ENCODE measurements around the gene CYSTM1. TPM values are rescaled to one million over a fixed set of nuclear protein-coding genes. Genes with fewer than 3 reads are reported as not detected.

Gene CYSTM1
- total RNA-seq, 1 donor from 2014 or later = 67.0 TPM

Other genes with a start within 250 kb of the CYSTM1 start
- gene NRG2, start 131.9 kb upstream of the CYSTM1 start, total RNA-seq = 1.9 TPM
- 22.2 TPM for gene PURA, start 61.1 kb upstream of the CYSTM1 start, total RNA-seq
- 10.1 TPM for gene IGIP, start 49.3 kb upstream of the CYSTM1 start, total RNA-seq
- 80.6 TPM for gene PFDN1, start 127.9 kb downstream of the CYSTM1 start, total RNA-seq
- 20.2 TPM for gene HBEGF, start 171.4 kb downstream of the CYSTM1 start, total RNA-seq
- not detected for gene SLC4A9, start 185.0 kb downstream of the CYSTM1 start, total RNA-seq
- gene ANKHD1, start 226.6 kb downstream of the CYSTM1 start, total RNA-seq = 57.2 TPM

Measured in Right ventricle myocardium inferior (tissue), 1 donor.